GM12878 (cell line): ENCODE results near the gene CADPS. TPM values are rescaled to one million over a fixed set of nuclear protein-coding genes. Genes with fewer than 3 reads are reported as not detected.

Experiments used
- ATAC-seq: fragments of 200-7000 bp; cut with Tn5 transposase; 3 replicates; pipeline ENCODE4 v1.9.1; 2020; ENCODE audit warnings: mild to moderate bottlenecking, moderate library complexity
- BruUV-seq: library from RNA; stranded (reverse); fragments of 400-500 nt; replicated peaks from 2 replicates; lab custom pipeline; 2021; lab: Mats Ljungman, UMichigan
- CTCF ChIA-PET: fragments of 300-600 bp; sonication (Branson Sonifier 250); formaldehyde crosslinking; extraction: SDS; loops from one replicate; lab custom pipeline; 2021; ENCODE audit warnings: inconsistent platforms; lab: Yijun Ruan, JAX
- POLR2A ChIA-PET: fragments of 350-600 bp; formaldehyde crosslinking; extraction: SDS; loops from one replicate; lab custom pipeline; 2021; ENCODE audit warnings: inconsistent platforms; lab: Charles Lee
- RAD21 ChIA-PET: fragments of 300-600 bp; sonication (Branson Sonifier 250); formaldehyde crosslinking; loops from one replicate; lab custom pipeline; 2023; ENCODE audit warnings: antibody characterized with exemption; ENCODE audit not compliant: unreplicated experiment; lab: Charles Lee
- SMC1A ChIA-PET: fragments of 300-600 bp; sonication (Branson Sonifier 250); formaldehyde crosslinking; loops from one replicate; lab custom pipeline; 2023; ENCODE audit not compliant: unreplicated experiment, uncharacterized antibody; lab: Charles Lee
- DNase-seq: peaks from one replicate; pipeline ENCODE4 v3.0.0-alpha.2; 2011; ENCODE audit warnings: low read depth, low spot score
- FAIRE-seq: peaks from 3 replicates; lab custom pipeline; 2011; peaks lifted over from hg19 to GRCh38; lab: Jason Lieb, UNC
- H2AFZ ChIP-seq: 2 replicates; pipeline ENCODE4 v1.6.0; 2011; ENCODE audit warnings: low read depth, low read length, control low read depth; ENCODE audit not compliant: control insufficient read depth
- H3K27ac ChIP-seq: 2 replicates; pipeline ENCODE4 v1.5.1; 2011; ENCODE audit warnings: control low read depth; ENCODE audit not compliant: control insufficient read depth, insufficient read depth
- H3K27me3 ChIP-seq, 2 experiments: replicated peaks in 1 of 2; 2 replicates each; pipeline versions ENCODE4 v1.6.0 to v1.6.1; 2011; ENCODE audit warnings: low read length in 1 of 2; ENCODE audit not compliant: control insufficient read depth in 2 of 2, insufficient read depth in 2 of 2
- H3K36me3 ChIP-seq, 2 experiments: 2 replicates each; pipeline ENCODE4 v1.5.1; 2011; ENCODE audit warnings: low read length in 1 of 2; ENCODE audit not compliant: control insufficient read depth in 2 of 2, insufficient read depth in 2 of 2
- H3K4me1 ChIP-seq: 2 replicates; pipeline ENCODE4 v1.6.1; 2011; ENCODE audit warnings: mild to moderate bottlenecking, low read length, moderate library complexity, mixed read lengths; ENCODE audit not compliant: control insufficient read depth, insufficient read depth
- H3K4me2 ChIP-seq: 2 replicates; pipeline ENCODE4 v1.6.0; 2011; ENCODE audit warnings: control low read depth; ENCODE audit not compliant: control insufficient read depth, insufficient read depth
- H3K4me3 ChIP-seq: fragments of 200-600 bp; sonication (generic); 2 replicates; pipeline ENCODE4 v1.5.1; 2016
- H3K79me2 ChIP-seq: 2 replicates; pipeline ENCODE4 v1.6.0; 2011; ENCODE audit warnings: low read length; ENCODE audit not compliant: control insufficient read depth, insufficient read depth
- H3K9ac ChIP-seq: 2 replicates; pipeline ENCODE4 v1.8.0; 2011; ENCODE audit warnings: low read length, control low read depth, mixed read lengths; ENCODE audit not compliant: control insufficient read depth, insufficient read depth
- H3K9me3 ChIP-seq: replicated peaks from 3 replicates; pipeline ENCODE4 v1.5.1; 2011; ENCODE audit warnings: mild to moderate bottlenecking, low read length; ENCODE audit not compliant: control insufficient read depth, insufficient read depth
- H4K20me1 ChIP-seq: 2 replicates; pipeline ENCODE4 v1.6.0; 2011; ENCODE audit not compliant: control insufficient read depth, insufficient read depth
- CBFB ChIP-seq: IDR thresholded peaks from 2 replicates; pipeline ENCODE4 v1.6.1; 2016; ENCODE audit warnings: antibody characterized with exemption, low read depth
- FOXK2 ChIP-seq: fragments of 450-650 bp; IDR thresholded peaks from 2 replicates; pipeline ENCODE4 v1.6.1; 2017; ENCODE audit warnings: mild to moderate bottlenecking, moderate library complexity
- HDAC6 ChIP-seq: fragments of 200-600 bp; sonication (generic); IDR thresholded peaks from one replicate; pipeline ENCODE4 v1.8.0; 2017; ENCODE audit warnings: antibody characterized with exemption; ENCODE audit not compliant: unreplicated experiment
- KAT2A ChIP-seq: conservative IDR thresholded peaks from 2 replicates; pipeline ENCODE4 v1.6.1; 2011; ENCODE audit warnings: low read depth, low read length; ENCODE audit not compliant: control insufficient read depth
- KLF5 ChIP-seq: fragments of 450-650 bp; IDR thresholded peaks from 2 replicates; pipeline ENCODE4 v1.6.1; 2014; ENCODE audit warnings: mild to moderate bottlenecking; ENCODE audit not compliant: partially characterized antibody
- NKRF ChIP-seq: fragments of 450-650 bp; conservative IDR thresholded peaks from 2 replicates; pipeline ENCODE4 v1.6.1; 2017; ENCODE audit warnings: mild to moderate bottlenecking, moderate library complexity
- SREBF1 ChIP-seq: IDR thresholded peaks from 2 replicates; pipeline ENCODE4 v1.6.1; 2012; ENCODE audit warnings: mild to moderate bottlenecking, low read length
- YBX1 ChIP-seq: fragments of 450-650 bp; IDR thresholded peaks from 2 replicates; pipeline ENCODE4 v1.6.1; 2016; ENCODE audit warnings: antibody characterized with exemption
- ZNF24 ChIP-seq: fragments of 450-650 bp; IDR thresholded peaks from 2 replicates; pipeline ENCODE4 v1.6.1; 2017; ENCODE audit warnings: antibody characterized with exemption, mild to moderate bottlenecking
- ZSCAN29 ChIP-seq: fragments of 450-650 bp; IDR thresholded peaks from 2 replicates; pipeline ENCODE4 v1.6.1; 2017; ENCODE audit warnings: mild to moderate bottlenecking, moderate library complexity
- WGBS: methylation state at CpG from one replicate; pipeline ENCODE4 v1.1.6; 2016; ENCODE audit warnings: low lambda C conversion rate; ENCODE audit not compliant: insufficient replicate concordance, insufficient coverage; ENCODE audit errors: missing lambda C conversion rate; 5-methylcytosine and 5-hydroxymethylcytosine counted together
- in situ Hi-C: fragments of 300-500 bp; cut with MboI; formaldehyde crosslinking; loops from 9 replicates; pipeline ENCODE4 v1.14.3; 2018; ENCODE audit warnings: mixed read lengths
- intact Hi-C: fragments of 100-400 bp; cut with micrococcal nuclease; formaldehyde crosslinking; loops from one replicate; pipeline ENCODE4 v1.14.2; 2022; ENCODE audit not compliant: unreplicated experiment
- polyA plus RNA-seq, 11 experiments: library from polyadenylated mRNA; depleted of rRNA in 4 of 11; unstranded in 6 of 11; stranded (reverse) in 5 of 11; fragments of >200 nt; fragmentation: Nextera tagmentation in 4 of 11; fragmentation: Illumina TruSeq in 1 of 11; extraction: Ambion mirVana in 4 of 11; extraction: Trizol in 1 of 11; gene quantifications; 1 replicate in 1 of 11; 2 replicates in 10 of 11; pipeline versions ENCODE4 v1.2.1 to v1.2.3, GENCODE V29; 2011 to 2016; ENCODE audit warnings: inconsistent platforms in 2 of 11, missing spikeins in 2 of 11, low read depth in 1 of 11
- total RNA-seq, 4 experiments: library from RNA; depleted of rRNA in 3 of 4; stranded (reverse); fragments of >200 nt in 3 of 4; fragmentation: Illumina TruSeq in 1 of 4; extraction: Trizol in 1 of 4; gene quantifications; 2 replicates each; pipeline versions ENCODE4 v1.2.1 to v1.2.3, GENCODE V29; 2013 to 2021

The CADPS gene
- total and polyA plus RNA-seq, 10 of the 15 experiments (the other 5 are each of a cell fraction or from before 2014, with no cell fraction given), result 0.20 TPM; not detected in 9

- Histone ChIP-seq H3K4me3 (no peak overlapping the region), H3K27me3 (no peaks in the 10 kb centered on the region), H4K20me1 (no peaks in the 10 kb centered on the region), H3K4me1 (no peaks in the 10 kb centered on the region), H3K36me3 (no peaks in the 10 kb centered on the region), H3K9me3 (no peaks in the 10 kb centered on the region), H3K27ac (no peak overlapping the region), H3K79me2 (no peaks in the 10 kb centered on the region), H2AFZ (no peak overlapping the region), H3K9ac (no peak overlapping the region), H3K4me2 (no peak overlapping the region)
- 90% methylated on average over 2 of the region's 2 CpGs for WGBS
- TF ChIP-seq SREBF1, result no peak
- TF ChIP-seq NKRF, result no peak
- no peak for TF ChIP-seq CBFB
- TF ChIP-seq HDAC6, result no peak
- no peak for TF ChIP-seq KLF5
- TF ChIP-seq ZSCAN29, result no peak
- TF ChIP-seq YBX1, result no peak
- TF ChIP-seq KAT2A, result no peak
- no peak for TF ChIP-seq FOXK2
- TF ChIP-seq ZNF24, result no peak
- POLR2A ChIA-PET, result no interaction called here
- FAIRE-seq (no peak), ATAC-seq (no peak), DNase-seq (no peak)
- no TSS peak for BruUV-seq
- in situ Hi-C loops, result no loop called here
- CTCF ChIA-PET, result interaction anchor here (0.6 to 1.2 kb wide), 2 partner anchors 23 to 128 kb away, joined by 3 to 4 read pairs; no protein-coding TSS in a partner anchor
- intact Hi-C loops, result no loop called here
- RAD21 ChIA-PET, result no interaction called here
- SMC1A ChIA-PET, result no interaction called here
Measured at GRCh38 chr3:62793946-62794345, 81.3 kb downstream of the CADPS start.
